HFFc6 (cell line): ENCODE data around the gene REC8. TPM values are rescaled to one million over a fixed set of nuclear protein-coding genes. Genes with fewer than 3 reads are reported as not detected.

Experiments
- DNase-seq: peaks from one replicate; pipeline ENCODE4 v3.0.0-alpha.2; 2018
- H3K27ac Mint-ChIP-seq: 2 replicates; pipeline ENCODE4 v1.8.0; 2020; ENCODE audit warnings: mild to moderate bottlenecking, mixed read lengths
- H3K27me3 Mint-ChIP-seq: 2 replicates; pipeline ENCODE4 v1.8.0; 2021; ENCODE audit warnings: mild to moderate bottlenecking, moderate library complexity, mixed read lengths; ENCODE audit not compliant: insufficient read depth
- H3K36me3 Mint-ChIP-seq: 2 replicates; pipeline ENCODE4 v1.8.0; 2021; ENCODE audit warnings: low read depth, mixed read lengths
- H3K4me1 Mint-ChIP-seq: 2 replicates; pipeline ENCODE4 v1.8.0; 2020; ENCODE audit warnings: low read depth, mixed read lengths
- H3K4me3 Mint-ChIP-seq: 2 replicates; pipeline ENCODE4 v1.8.0; 2020; ENCODE audit warnings: mild to moderate bottlenecking, moderate library complexity, mixed read lengths
- H3K9me3 Mint-ChIP-seq: 2 replicates; pipeline ENCODE4 v1.8.0; 2020; ENCODE audit warnings: mild to moderate bottlenecking, mixed read lengths
- CTCF ChIP-seq: fragments of 200-600 bp; sonication (generic); IDR thresholded peaks from 2 replicates; pipeline ENCODE4 v1.5.0; 2021; ENCODE audit warnings: antibody characterized with exemption, mild to moderate bottlenecking
- total RNA-seq, 6 experiments: library from RNA; stranded (reverse); fragmentation: NEBNext Ultra II Directional; extraction: Animal tissue kit (Norgen Biotek cat#: 25700); gene quantifications; 2 replicates in 1 of 6; 3 replicates in 5 of 6; pipeline ENCODE4 v1.2.3, GENCODE V29; 2021

REC8 gene
- total RNA-seq, 6 experiments from 2014 or later, result 2.9 to 3.9 (median 3.2) TPM

GRCh38 chr14:24207104-24207551 is 35.2 kb downstream of the REC8 start:
- Mint-ChIP-seq H3K27ac (no peak overlapping the region), H3K9me3 (peaks cover 5% of the 10 kb centered on the region; the same call in 1 of the 2 replicates), H3K4me1 (peaks cover 9% of the 10 kb centered on the region), H3K4me3 (no peak overlapping the region), H3K27me3 (no peaks in the 10 kb centered on the region; the same call in 1 of the 2 replicates), H3K36me3 (peaks cover 58% of the 10 kb centered on the region)
- no peak for DNase-seq
- no peak for TF ChIP-seq CTCF

GRCh38 chr14:24207625-24208024 is 35.7 kb downstream of the REC8 start:
- H3K36me3 Mint-ChIP-seq, result peaks cover 53% of the 10 kb centered on the region
- H3K27me3 Mint-ChIP-seq, result peaks cover 2% of the 10 kb centered on the region
- no peak overlapping the region for H3K27ac Mint-ChIP-seq
- no peak overlapping the region for H3K4me3 Mint-ChIP-seq
- H3K9me3 Mint-ChIP-seq, result peaks cover 5% of the 10 kb centered on the region; the same call in 1 of the 2 replicates
- H3K4me1 Mint-ChIP-seq, result peaks cover 9% of the 10 kb centered on the region
- no peak for DNase-seq
- TF ChIP-seq CTCF, result no peak

DNA sequence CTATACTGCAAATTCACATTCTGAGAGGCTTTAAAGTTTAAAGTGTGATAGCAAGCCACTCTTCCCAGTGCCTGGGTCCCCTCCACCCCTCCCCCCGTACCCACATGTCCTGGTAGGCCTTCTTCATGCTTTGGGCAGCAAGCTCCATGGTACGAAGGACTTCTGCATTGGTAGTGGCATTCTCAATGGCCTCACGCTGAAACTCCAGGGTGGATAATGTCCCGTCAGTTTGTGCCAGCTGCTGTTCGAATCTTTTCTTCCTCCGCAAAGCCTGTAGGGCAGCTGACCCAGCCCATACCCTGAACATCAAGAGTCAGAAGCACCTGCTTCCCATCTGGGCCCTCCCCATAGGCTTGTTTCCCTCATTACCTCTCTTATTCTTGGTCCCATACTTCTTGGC is 39.4 kb downstream of the REC8 start:
- H3K27ac Mint-ChIP-seq, result no peak overlapping the region
- H3K36me3 Mint-ChIP-seq, result peaks cover 38% of the 10 kb centered on the region

GRCh38 chr14:24212924-24213865 is 41.3 kb downstream of the REC8 start, which contains the start of gene CHMP4A:
Gene CHMP4A (minus strand): TSS chr14:24213488. CDS start chr14:24213439, 49 bp downstream.
- Mint-ChIP-seq H3K4me3 (peak within 1 kb of the TSS; percentile 97), H3K9me3 (no peaks in the 10 kb centered on the region), H3K4me1 (peaks cover 40% of the 10 kb centered on the region), H3K36me3 (peaks cover 24% of the 10 kb centered on the region), H3K27ac (peak within 1 kb of the TSS; percentile 100), H3K27me3 (peaks cover 2% of the 10 kb centered on the region)
- TF ChIP-seq CTCF, result peak; percentile 49; the same call in 1 of the 2 replicates
- DNase-seq, result peak; percentile 98

More for the DNA sequence above, 39.4 kb downstream of the REC8 start:
- no peaks in the 10 kb centered on the region for H3K9me3 Mint-ChIP-seq
- TF ChIP-seq CTCF, result no peak
- peaks cover 2% of the 10 kb centered on the region for H3K27me3 Mint-ChIP-seq
- H3K4me1 Mint-ChIP-seq, result peaks cover 33% of the 10 kb centered on the region
- DNase-seq, result no peak
- peak overlapping the region; percentile 97 for H3K4me3 Mint-ChIP-seq

- Mint-ChIP-seq H3K27me3 (peaks cover 2% of the 10 kb centered on the region), H3K36me3 (peaks cover 20% of the 10 kb centered on the region; the same call in 1 of the 2 replicates), H3K4me1 (peaks cover 44% of the 10 kb centered on the region), H3K27ac (peak overlapping the region; percentile 100), H3K4me3 (peak overlapping the region; percentile 97), H3K9me3 (no peaks in the 10 kb centered on the region)
- peak; percentile 22; the same call in 1 of the 2 replicates for TF ChIP-seq CTCF
- no peak for DNase-seq
Observed at GRCh38 chr14:24213866-24214662, 42.2 kb downstream of the REC8 start.
